ENCODE measurements around the gene ATRNL1.
"Not testable (repeated sequence)": the region's sequence is repeated elsewhere in the genome, so short reads cannot be mapped to it uniquely, and the experiment has no call there.

Gene ATRNL1

GRCh38 chr10:115654961-115655360 is 561.8 kb downstream of the ATRNL1 start:
- no peak for DNase-seq

DNA sequence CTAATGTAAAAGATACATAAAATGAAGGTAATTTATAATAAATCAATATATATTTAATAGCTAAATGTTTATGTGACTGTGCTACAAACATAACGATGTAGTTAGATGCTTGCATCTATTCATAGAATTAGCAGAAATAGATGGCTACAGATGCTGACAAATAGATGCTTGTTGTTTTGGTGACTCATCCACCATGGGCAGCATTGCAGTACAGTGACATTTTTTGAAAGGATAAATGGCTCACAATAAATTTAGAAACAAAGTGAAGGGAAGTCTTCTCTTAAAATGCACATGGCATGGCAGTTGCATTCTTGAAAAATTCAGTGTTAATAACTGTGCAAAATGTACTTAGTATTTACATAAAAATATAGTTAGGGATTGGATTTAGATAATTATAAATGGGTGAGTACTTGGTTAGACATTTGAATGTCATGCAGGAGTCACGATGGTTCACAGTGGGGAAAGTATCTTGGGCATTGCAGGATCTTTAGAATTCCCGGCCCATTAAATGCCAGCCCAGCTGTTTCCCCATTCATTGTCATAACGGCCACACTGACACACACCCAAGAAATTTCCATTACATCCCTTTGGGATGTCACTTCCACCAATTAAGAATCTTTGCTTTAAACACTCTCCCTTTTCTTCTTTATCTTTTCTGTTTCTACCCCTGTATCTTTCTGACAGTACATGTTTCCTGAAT is 564.1 kb downstream of the ATRNL1 start:
- no peak for DNase-seq

DNA sequence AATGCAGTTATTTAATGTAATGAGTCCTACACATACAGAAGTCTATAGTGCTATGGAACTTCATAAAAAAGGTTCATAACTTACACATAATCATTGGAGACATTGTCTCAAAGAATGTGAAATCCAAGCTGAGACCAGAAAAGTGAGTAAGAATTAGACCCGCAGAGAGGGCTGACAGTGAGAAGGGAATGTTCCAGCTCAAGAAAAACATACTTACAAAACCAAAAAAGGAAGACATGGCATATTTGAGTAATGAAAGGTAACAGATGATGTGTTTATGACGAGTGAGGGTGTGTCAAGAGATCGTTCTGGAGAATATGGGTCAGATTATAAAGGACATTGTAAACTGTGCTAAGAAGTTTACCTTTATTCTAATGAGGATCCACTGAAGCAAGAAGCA is 566.5 kb downstream of the ATRNL1 start:
- DNase-seq = no peak

DNA sequence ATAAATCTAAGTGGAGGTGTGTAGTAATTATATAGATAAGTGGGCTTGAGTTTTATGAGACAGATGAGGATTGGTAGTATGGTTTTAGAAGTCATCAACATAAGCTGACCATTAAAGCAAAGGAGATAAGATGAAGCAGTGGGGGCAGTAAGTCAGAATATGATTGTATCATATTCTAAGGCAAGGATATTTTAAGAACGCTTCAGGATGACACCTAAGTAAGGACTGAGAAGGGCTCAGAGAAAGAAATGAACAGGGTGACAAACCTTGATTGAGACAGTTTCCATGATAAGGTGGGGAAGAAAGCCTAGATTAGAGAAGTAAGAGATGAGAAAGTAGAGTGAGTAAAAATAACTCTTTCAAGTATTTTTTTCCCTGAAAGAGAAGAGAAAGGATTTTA is 567.2 kb downstream of the ATRNL1 start:
- DNase-seq = no peak

- DNase-seq = no peak
Observed at GRCh38 chr10:115662422-115662821, 569.3 kb downstream of the ATRNL1 start.

DNA sequence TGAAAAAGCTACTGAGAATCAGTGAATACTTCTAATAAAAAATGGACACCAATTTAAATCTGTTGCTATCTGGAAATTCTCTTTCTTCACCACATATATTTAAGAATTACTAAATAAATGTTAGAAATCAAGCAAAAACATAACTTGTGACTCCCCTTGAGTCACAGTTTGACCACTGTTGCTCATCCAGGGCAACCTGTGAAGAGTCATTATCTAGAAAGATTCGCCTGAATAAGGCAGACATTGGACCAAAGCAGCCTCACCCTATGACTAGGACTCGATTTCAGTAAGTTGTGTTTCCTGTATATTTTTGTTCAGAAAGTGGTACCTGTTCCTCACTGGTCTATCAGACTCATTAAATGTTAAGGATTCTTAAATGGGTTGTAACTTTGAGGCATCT is 572.4 kb downstream of the ATRNL1 start:
- no peak for DNase-seq

GRCh38 chr10:115674496-115674895 is 581.3 kb downstream of the ATRNL1 start:
- DNase-seq = no peak

DNA sequence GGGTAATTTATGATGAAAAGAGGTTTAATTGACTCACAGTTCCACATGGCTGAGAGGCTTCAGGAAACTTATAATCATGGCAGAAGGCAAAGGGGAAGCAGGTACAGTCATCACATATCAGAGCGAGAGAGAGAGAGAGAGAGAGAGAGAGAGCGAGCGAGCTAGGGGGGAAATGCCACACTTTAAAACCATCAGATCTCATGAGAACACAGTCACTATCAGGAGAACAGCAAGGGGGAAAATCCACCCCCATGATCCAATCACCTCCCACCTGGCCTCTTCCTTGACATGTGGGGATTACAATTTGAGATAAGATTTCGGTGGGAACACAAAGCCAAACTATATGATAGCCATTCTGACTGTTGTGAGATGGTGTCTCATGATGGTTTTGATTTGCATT is 603.6 kb downstream of the ATRNL1 start:
- DNase-seq = no peak

DNA sequence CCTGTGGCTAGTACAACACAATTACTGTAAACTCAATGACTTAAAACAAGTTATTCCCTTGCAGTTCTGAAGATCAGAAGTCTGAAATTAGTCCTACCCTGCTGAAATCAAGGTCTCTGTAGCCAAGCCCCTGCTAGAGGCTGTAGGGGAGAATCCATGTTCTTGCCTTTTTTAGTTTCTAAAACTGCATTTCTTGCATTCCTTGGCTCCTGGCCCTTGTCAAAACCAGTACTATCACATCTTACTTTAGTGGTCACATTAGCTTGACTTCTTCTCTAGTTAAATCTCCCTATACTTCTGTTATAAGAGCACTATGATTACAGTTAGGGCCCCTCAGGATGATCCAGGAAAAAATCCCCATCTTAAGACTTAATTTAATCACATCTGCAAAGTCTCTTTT is 612.9 kb downstream of the ATRNL1 start:
- no peak for DNase-seq

DNA sequence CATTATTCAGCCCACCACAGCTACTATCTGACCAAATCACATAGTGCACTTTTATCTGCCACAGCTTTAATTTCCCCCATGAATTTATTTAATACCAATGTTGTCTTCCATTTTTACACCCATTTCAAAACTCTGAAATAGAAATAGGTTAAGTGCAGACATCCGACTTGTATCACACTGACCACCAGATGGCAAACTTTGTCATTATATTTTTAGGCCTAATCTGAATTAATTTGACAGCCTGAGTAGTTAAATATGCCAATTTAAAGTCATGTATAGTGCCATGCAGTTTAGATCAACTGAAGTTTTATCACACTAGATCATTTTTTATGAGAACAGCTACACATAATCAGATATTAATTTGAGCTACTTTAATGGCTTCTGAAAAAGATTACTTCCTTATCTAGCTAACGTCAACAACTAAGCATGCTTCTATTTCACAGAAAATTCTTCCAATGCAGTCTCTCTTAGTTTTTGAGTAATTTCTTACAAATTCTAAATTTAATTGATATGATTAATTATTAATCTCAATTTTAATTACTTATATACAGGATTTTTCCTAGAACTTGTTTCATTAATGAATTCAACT is 613.4 kb downstream of the ATRNL1 start:
- no peak for DNase-seq

GRCh38 chr10:115710136-115710535 is 617.0 kb downstream of the ATRNL1 start:
- no peak for DNase-seq

DNA sequence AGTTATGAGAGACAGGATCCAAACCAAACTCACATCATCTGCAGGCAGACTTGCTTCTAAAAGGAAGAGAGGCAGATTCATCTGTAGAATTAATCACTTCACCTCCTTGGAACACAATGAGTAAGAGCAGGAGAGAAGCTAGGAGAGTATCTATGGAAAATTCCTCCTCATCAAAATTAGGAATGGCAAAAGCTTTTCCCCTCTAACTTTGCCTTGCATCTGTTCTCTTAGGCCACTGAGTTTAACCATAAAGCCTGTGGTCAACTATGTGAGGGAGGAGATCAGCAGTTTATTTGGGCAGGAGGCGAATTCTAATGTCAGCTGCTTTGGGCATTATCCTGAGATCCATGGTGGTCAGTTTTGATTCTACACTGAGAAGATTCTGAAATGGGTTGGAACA is 618.1 kb downstream of the ATRNL1 start:
- no peak for DNase-seq

DNA sequence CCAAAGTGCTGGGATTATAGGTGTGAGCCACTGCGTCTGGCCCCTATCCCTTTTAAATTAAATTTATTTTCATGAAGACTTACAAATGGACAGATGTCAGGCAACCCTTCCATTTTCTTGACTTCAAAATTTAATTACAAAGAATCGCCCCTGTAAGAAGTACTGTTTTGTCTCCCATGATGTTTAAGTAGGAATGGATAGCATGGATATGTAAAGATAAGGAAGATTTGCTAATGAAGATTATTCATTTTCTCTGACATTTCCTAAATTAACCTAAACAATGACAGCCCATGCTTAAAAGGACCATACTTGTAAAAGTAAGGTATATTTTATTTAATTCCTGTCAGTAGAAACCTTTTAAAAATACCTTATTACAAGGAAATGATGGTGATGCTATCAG is 627.0 kb downstream of the ATRNL1 start:
- no peak for DNase-seq

GRCh38 chr10:115727129-115727528 is 634.0 kb downstream of the ATRNL1 start:
- DNase-seq = no peak

DNA sequence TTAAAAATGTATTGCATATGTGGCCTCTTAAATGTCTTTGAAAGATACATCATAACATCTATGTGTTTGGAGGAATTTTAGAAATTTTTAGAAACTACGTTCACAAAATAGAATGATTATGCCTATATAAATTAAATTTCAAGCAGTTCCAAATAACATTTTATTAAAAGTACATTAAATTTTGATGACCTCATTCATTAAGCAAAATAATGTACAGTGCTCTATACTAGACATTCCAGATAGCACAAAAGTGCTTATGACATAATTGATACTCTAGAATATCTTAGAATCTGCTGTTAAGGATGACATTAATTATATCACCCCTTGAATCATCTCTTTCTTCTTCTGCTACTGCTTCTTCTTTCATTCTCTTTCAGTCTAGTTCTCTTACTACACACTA is 650.9 kb downstream of the ATRNL1 start:
- DNase-seq = no peak

DNA sequence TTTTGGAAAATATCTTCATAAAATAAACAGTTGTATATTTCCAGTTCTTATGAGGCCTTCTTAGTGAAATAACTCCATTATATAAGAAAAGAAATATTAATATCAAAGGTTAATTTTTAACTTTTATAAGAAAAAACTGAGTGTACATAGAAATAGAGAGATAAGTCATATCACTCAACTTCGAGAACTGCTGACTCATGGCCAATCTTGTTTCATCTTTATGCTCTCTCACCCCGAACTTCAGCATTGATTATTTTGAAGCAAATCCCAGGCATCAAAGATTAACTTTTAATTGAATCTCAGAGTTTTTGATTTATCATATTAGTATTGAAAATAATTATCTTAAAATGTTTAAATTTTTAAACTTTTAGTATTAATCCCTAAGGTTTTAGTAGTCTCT is 652.8 kb downstream of the ATRNL1 start:
- DNase-seq = no peak

DNA sequence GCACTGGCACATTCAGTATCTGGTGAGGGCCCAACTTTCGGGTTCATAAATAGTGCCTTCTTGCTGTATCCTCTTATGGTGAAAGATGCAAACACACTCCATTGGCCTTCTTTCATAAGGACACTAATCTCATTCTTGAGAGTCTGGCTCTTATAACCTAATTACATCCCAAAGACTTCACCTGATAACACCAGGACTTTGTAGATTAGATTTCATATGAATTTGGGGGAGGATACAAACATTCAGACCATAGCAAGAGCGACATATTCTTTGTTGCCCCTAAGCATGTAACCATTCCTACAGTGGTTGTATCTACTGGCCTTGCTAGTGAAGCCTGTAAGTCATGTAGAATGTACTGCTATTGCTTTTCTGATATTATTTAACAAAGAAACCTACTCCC is 654.6 kb downstream of the ATRNL1 start:
- no peak for DNase-seq

GRCh38 chr10:115758488-115758887 is 665.3 kb downstream of the ATRNL1 start:
- DNase-seq = not testable (repeated sequence)

GRCh38 chr10:115760131-115760530 is 667.0 kb downstream of the ATRNL1 start:
- no peak for DNase-seq

- DNase-seq = no peak
Observed at GRCh38 chr10:115761166-115761565, 668.0 kb downstream of the ATRNL1 start.

DNA sequence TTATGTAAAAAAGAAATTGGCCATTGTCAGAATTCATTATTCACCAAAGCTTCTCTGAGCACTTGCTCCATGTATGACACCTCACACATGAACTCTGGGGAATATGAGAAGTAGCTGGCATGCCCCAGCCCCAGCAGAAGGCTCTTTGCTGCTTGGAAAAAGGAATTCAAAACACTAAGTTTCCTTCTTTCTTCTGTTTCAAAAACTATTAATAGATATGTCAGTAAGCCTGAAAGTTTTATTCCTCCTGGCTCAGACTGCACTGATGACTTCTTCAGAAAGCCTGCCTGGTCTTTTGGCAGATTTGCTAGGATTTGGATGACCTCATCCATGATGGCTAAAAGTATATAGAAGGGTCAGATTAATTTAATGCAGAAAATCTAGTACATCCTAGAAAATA is 668.9 kb downstream of the ATRNL1 start:
- no peak for DNase-seq

- DNase-seq = no peak
Observed at GRCh38 chr10:115771755-115772154, 678.6 kb downstream of the ATRNL1 start.

DNA sequence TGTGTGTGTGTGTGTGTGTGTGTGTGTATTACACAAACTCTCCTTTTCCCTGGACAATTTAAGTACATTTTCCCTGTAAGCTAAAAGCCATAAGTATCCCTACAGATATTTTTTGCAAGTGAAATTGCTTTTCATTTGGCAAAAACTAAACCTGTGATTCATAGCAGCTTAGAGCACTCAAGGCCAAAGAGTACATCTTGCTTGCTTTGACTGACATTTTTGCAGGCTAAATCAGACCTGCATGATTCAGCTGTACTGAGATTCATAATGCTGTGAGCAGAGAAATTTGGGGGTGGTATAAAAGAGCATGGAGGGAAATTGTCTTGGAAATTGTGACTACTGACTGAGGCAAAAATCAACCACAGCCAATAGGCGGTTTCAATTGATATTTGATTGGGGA is 679.4 kb downstream of the ATRNL1 start:
- no peak for DNase-seq

DNA sequence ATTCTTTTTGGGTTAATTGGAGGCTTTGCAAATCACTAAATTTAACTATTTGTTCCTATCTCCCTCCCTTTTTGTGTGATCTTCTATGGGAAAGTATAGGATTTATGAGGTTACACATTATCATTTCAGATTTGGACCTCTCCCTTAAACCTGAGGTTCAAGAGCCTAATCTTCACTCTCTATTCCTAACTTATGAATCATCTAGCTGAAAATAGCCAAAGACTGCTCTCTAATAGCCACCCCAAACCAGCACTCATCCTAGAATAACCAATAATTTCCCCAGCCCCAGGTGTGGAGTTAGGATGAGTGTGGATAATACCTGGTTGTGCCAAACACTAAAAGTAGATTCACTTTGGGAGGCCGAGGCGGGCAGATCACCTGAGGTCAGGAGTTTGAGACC is 680.7 kb downstream of the ATRNL1 start:
- DNase-seq = no peak

GRCh38 chr10:115774721-115775120 is 681.6 kb downstream of the ATRNL1 start:
- DNase-seq = no peak

Measured in activated effector memory CD4-positive, alpha-beta T cell treated with anti-CD3 and anti-CD28 coated beads, Interleukin-2, amount 50 U/mL, for 16 hours (primary cell).